ENCODE measurements around the gene PDCD4.
"Not testable (repeated sequence)": the region's sequence is repeated elsewhere in the genome, so short reads cannot be mapped to it uniquely, and the experiment has no call there.

Gene PDCD4

GRCh38 chr10:110885932-110886674, 14.4 kb downstream of the PDCD4 start:
- DNase-seq, result no peak

DNA sequence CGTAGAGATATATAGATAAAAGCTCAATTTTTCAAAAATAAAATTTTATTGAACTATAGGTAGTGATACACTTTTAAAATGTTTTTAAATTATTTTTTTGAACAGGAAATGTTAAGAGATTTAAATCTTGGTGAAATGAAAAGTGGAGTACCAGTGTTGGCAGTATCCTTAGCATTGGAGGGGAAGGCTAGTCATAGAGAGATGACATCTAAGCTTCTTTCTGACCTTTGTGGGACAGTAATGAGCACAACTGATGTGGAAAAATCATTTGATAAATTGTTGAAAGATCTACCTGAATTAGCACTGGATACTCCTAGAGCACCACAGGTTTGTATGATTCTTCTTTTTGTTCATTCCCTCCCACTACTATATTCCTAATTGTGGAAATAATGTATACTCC, 15.8 kb downstream of the PDCD4 start:
- DNase-seq, result no peak

GRCh38 chr10:110892602-110893288, 21.0 kb downstream of the PDCD4 start:
- DNase-seq, result no peak

GRCh38 chr10:110893559-110894179, 21.9 kb downstream of the PDCD4 start:
- DNase-seq, result peak in 3 of 6 experiments; percentile 28 to 72 (median 65)

DNA sequence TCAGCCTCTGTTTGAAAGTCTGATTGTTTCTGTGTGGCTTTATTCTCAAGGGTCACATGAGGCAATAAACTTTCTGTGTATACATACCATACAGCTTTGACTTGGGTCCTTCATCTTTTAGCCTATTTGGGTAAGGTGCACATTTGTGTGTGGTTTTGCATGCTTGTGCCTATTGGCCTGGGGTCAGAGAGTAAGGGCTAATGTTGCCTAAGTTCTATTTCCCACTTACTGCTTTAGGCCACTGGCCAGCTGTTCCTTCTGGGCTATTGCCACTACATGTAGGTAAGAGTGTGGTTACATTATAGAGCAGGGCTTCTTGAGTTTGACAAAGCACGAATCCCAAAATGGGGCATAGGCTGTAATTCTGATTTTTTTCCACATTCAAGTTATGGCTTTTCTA, 25.5 kb downstream of the PDCD4 start:
- DNase-seq, result no peak

GRCh38 chr10:110898391-110898790, 26.7 kb downstream of the PDCD4 start:
- no peak for DNase-seq

GRCh38 chr10:110900983-110901382, 29.3 kb downstream of the PDCD4 start:
- no peak for DNase-seq

DNA sequence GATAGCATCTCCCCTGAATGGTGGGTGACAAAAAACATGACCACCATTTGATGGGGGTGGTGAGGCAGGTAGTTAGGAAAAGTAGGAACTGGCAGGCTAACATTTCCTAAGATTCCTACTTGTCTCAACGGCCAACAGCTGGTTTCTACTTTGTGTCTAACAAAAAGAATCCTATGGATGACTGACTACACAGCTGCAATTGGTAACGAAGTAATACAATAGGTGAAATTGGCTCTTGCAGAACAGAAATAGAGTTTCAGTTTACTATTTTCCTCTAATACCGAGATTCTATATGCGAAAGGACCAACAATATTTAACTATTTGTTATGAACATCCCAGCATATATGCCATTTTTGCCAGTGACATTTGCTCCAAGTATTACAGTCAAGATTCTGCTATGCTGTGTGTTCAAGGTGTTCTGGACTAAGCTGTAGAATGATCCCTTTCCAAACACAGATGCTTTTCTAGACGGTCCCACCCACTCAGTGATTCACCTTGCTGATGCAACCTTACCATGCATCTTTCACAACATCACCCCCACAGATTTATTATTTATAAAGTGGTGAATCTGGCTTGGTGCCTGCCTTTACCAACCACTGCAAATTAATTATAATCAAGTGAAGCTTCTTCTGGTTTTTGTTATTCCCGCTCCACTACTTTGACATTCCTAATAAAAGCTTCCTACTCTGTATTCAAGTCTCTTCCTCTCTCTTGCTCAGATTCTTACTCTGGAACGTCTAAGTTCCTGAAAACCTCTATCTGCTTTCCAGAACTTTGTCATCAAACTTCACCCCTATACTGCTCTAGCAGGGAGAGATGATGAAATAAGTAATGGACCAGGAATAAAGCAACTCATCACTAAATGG, 30.5 kb downstream of the PDCD4 start:
- DNase-seq, result no peak

DNA sequence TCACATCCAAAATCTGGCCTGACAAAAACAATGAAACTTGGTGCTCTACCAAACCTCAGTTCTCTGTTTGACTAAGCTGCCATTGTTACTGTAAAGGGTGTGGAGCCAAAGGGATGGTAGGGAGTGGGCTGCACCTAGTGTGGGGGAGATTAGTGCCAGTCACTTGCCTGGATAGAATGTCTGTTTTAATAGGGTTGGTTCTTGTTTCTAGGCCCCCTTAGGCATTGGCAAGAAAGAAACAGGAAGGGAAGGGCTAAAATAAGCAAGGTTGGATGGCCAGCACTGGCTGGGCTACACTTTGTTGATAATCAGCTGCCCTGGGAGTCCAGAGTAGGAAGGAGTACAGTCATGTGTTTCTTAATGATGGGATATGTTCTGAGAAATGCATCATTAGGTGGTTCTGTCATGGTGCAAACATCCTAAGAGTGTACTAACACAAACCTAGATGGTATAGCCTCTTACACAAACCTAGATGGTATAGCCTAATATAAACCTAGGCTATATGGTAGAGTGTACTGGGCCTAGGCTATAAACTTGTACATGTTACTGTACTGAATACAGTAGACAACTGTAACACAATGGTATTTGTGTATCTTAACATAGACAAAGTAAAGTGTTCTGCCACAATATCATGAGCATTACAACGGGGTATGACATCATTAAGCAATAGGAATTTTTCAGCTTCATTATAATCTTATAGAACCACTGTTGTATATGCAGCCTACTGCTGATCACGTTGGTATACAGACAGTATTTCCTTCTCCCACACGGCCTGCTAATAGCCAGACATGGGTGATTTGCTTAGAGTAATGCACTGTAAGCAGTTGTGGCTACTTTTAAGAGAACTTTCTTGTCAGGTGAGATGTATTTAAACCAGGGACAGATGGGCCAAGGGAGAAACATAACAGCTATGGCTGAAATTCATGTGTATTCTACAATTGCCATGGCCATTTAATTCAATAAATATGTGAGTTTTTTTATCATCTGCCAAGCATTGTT, 31.9 kb downstream of the PDCD4 start:
- no peak for DNase-seq

GRCh38 chr10:110910138-110910537, 38.4 kb downstream of the PDCD4 start:
- no peak for DNase-seq

DNA sequence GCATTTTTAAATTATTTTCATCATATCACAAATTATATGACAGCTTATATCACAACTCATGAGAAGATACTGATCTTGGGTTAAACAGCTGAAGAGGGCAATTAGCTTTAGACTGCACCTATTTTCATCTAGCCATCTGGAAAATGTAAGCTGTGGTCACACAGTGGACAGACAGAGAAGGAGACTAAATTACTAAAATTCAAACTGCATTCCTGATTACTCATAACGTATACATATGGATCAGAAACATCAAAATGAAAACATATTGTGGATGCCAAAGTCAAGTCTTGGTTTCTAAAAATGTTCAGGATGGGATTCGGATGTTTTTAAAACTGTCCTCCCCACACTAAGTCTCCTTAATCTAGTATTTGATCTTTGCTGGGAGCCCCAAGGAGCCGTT, 40.6 kb downstream of the PDCD4 start:
- no peak for DNase-seq

DNA sequence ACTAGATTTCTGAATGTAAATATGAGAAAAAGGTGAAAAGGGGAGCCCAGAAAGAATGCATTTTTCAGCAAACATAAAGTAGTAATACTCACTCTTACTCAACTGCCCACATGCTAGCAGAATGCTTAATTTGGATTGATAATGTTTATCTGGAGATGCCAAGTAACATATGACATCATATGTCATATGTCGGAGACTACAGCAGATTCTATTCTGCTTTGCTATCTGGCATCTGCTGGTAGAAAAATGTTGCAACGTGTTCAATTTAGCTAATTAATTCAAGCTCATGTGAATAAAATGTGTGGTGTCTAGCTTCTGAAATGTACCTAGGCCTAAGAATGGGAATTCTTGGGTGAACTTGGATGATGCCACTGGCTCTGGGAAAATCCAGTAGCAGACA, 42.7 kb downstream of the PDCD4 start:
- DNase-seq, result no peak

- no peak for DNase-seq
Measured at GRCh38 chr10:110915035-110915434, 43.3 kb downstream of the PDCD4 start.

- not testable (repeated sequence) for DNase-seq
Measured at GRCh38 chr10:110915600-110915999, 43.9 kb downstream of the PDCD4 start.

- no peak for DNase-seq
Measured at GRCh38 chr10:110916554-110917346, 45.0 kb downstream of the PDCD4 start.

- peak in 5 of 6 experiments; percentile 41 to 82 (median 68) for DNase-seq
Measured at GRCh38 chr10:110918269-110918642, 46.5 kb downstream of the PDCD4 start.

DNA sequence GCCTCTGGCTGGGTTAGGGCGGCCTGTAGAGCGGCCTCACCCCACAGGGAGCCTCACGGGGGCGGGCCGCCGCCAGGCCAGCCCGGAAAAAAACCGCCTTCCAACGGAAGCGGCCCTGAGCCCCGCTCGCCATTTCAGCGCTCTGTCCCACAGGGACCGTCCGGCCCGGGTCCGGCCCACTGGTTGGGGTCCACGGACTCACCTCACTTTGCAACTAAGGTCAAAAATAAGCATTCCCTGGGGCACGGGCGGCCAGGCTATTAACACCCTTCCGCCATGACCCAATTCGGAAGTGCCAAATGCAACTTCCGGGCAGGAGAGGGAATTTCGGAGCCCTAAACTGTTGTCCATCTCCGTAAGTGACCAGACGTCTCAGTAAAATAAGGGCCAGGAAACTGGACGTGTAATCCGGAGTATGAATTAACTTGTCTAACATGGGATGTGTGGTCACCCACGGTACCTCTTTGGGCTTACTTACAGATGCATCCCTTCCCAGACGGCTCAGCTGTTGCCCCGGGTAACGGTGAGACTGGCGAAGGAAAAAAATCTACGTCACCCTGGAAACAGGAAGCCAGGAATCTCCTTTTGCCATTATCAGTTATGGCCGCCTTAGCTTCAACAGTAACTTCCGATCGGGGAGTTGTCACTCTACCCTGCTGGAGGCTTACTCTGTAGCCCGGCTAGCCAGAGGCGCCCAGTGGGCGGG, 47.1 kb downstream of the PDCD4 start, which contains the start of gene BBIP1:
BBIP1 (minus strand) TSS at position 538 of the 706 bp plus-strand sequence. CDS start 1,023 bp downstream, outside the sequence.
- peak in 1 of 6 experiments; percentile 69 for DNase-seq

DNA sequence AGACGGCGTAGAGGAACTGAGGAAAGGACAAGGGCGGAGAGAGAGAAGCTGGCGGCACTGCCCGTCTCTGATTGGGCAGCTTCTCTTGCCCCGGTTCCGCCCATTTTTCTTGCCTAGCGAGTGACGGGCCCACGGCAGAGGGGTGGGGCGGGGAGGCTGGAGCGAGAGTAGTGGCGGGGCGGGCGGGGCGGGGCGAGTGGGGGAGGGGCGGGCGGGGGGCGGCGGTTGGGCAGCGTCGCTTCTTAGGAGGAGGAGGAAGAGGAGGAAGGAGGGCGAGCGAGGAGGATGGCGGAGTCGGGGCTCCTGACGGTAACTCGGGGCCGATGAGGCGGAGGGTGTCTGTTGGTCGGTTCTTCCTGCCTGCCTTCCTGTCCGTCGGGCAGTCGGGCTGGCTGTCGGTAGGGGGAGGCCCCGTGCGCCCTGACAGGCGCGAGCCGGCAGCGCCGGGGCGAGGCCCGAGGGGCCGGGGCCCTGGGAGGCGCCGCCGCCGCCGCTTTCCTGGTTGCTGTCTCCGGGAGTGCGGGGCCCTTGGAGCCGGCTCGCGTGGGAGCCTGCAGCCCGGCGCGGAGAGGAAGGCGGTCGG, 47.7 kb downstream of the PDCD4 start, which contains the start of gene SHOC2:
SHOC2 (plus strand) TSS at position 256 of the 583 bp plus-strand sequence. CDS start 44,755 bp downstream, outside the sequence.
- DNase-seq, result peak; percentile 89 to 99 (median 98)

Measured in stimulated activated naive CD4-positive, alpha-beta T cell (primary cell).